ENCODE data around the gene TP63. TPM values are rescaled to one million over a fixed set of nuclear protein-coding genes. Genes with fewer than 3 reads are reported as not detected.

The TP63 gene
- polyA plus RNA-seq, 2 of the 4 experiments (the other 2 are of a cell fraction) = 1.5 to 5.4 TPM

- no peak for TF ChIP-seq EHMT2 (IDR thresholded peaks at IDR 0.05; ENCODE audit: low read depth)
- TF ChIP-seq MAX (IDR thresholded peaks at IDR 0.05) = no peak
- no peak for TF ChIP-seq HOXA7 (CRISPR knock-in tag; IDR thresholded peaks at IDR 0.05)
Measured at GRCh38 chr3:189902230-189903186, 271.3 kb downstream of the TP63 start (continued).

GRCh38 chr3:189903562-189904250 lies 272.5 kb downstream of the TP63 start:
- ATAC-seq = peak in 1 of 2 experiments; percentile 76; a peak in 3 of 6 replicates
- TF ChIP-seq NR3C1 (IDR thresholded peaks at IDR 0.05) = no peak
- no peak; the same call in 1 of the 2 replicates for TF ChIP-seq FOXS1 (CRISPR knock-in tag; IDR thresholded peaks at IDR 0.05)
- TF ChIP-seq GATA3 (IDR thresholded peaks at IDR 0.05; ENCODE audit: borderline replicate concordance) = no peak
- TF ChIP-seq EHF (CRISPR knock-in tag; IDR thresholded peaks at IDR 0.05) = no peak
- no peak for TF ChIP-seq CEBPB (IDR thresholded peaks at IDR 0.05)
- peaks cover 20% of the 10 kb centered on the region for H3K4me1 ChIP-seq
- peak overlapping the region; percentile 68 to 72 for H3K27ac ChIP-seq
- H3K9me3 ChIP-seq = peaks cover 9% of the 10 kb centered on the region
- DNase-seq (ENCODE audit: low read depth in 1 of 2, low spot score in 1 of 2) = peak in 1 of 2 experiments; percentile 67
- no peak for FAIRE-seq
- CTCF ChIA-PET = no interaction called here
- POLR2A ChIA-PET = no interaction called here
- 42% methylated on average over 6 of the region's 6 CpGs for WGBS (ENCODE audit: missing lambda C conversion rate)
- H3K4me3 ChIP-seq = no peak overlapping the region
- H3K4me2 ChIP-seq = peak overlapping the region; percentile 29; the same call in 1 of the 3 replicates

GRCh38 chr3:189907803-189908202 lies 276.6 kb downstream of the TP63 start:
- FAIRE-seq (no peak), DNase-seq (ENCODE audit: low read depth in 1 of 2, low spot score in 1 of 2) (no peak), ATAC-seq (no peak)
- ChIA-PET POLR2A (no interaction called here), CTCF (interaction anchor here (0.6 to 0.8 kb wide), 2 partner anchors 16 to 24 kb away, joined by 3 to 5 read pairs; no protein-coding TSS in a partner anchor)
- peak overlapping the region; percentile 56 to 76; a peak in 5 of 6 replicates for H3K27ac ChIP-seq
- H3K4me2 ChIP-seq = no peak overlapping the region
- 0 out of 3 replicates have a peak, but pooled peaks cover 2% of the 10 kb centered on the region for H3K9me3 ChIP-seq
- no peak overlapping the region for H3K4me3 ChIP-seq
- 92% methylated on average over 6 of the region's 6 CpGs for WGBS (ENCODE audit: missing lambda C conversion rate)
- peaks cover 38% of the 10 kb centered on the region for H3K4me1 ChIP-seq
- TF ChIP-seq RNF2 (IDR thresholded peaks at IDR 0.05; ENCODE audit: borderline replicate concordance, low read depth) (no peak), CTCF (IDR thresholded peaks at IDR 0.05) (no peak), RARB (CRISPR knock-in tag; IDR thresholded peaks at IDR 0.05) (no peak), REST (IDR thresholded peaks at IDR 0.05) (no peak), EHMT2 (IDR thresholded peaks at IDR 0.05; ENCODE audit: low read depth) (no peak), RFX5 (IDR thresholded peaks at IDR 0.05) (no peak), ATOH8 (CRISPR knock-in tag; IDR thresholded peaks at IDR 0.05; ENCODE audit: low read depth) (no peak), EHF (CRISPR knock-in tag; IDR thresholded peaks at IDR 0.05) (no peak), E2F6 (IDR thresholded peaks at IDR 0.05; ENCODE audit: borderline replicate concordance, low read depth) (no peak), TFCP2L1 (CRISPR knock-in tag; IDR thresholded peaks at IDR 0.05) (no peak), ZC3H11A (IDR thresholded peaks at IDR 0.05) (no peak)

All from A549 (cell line).